OCI-LY1 (cell line): ENCODE data around the gene PRR5L.

ENCODE experiments used
- H2AFZ ChIP-seq: fragments of 200-600 bp; sonication (generic), shearing (Covaris generic); 2 replicates; pipeline ENCODE4 v1.6.0; 2014; ENCODE audit warnings: antibody characterized with exemption, mild to moderate bottlenecking, low read length
- H3F3A ChIP-seq: fragments of 200-600 bp; sonication (generic), shearing (Covaris generic); 2 replicates; pipeline ENCODE4 v1.6.0; 2014; ENCODE audit warnings: mild to moderate bottlenecking, antibody characterized with exemption, low read length, moderate library complexity; ENCODE audit not compliant: insufficient read depth
- H3K27ac ChIP-seq: fragments of 200-600 bp; sonication (generic); 2 replicates; pipeline ENCODE4 v1.5.1; 2014; ENCODE audit warnings: low read length, mixed run types, mild to moderate bottlenecking, low read depth; ENCODE audit not compliant: poor library complexity, severe bottlenecking
- H3K27me3 ChIP-seq: fragments of 200-600 bp; sonication (generic); 2 replicates; pipeline ENCODE4 v1.6.0; 2014; ENCODE audit warnings: antibody characterized with exemption, mild to moderate bottlenecking, low read length, moderate library complexity; ENCODE audit not compliant: insufficient read depth
- H3K36me3 ChIP-seq: fragments of 200-600 bp; sonication (generic); 2 replicates; pipeline ENCODE4 v1.6.1; 2014; ENCODE audit warnings: mild to moderate bottlenecking, antibody characterized with exemption, low read length, moderate library complexity, mixed read lengths; ENCODE audit not compliant: insufficient read depth
- H3K4me1 ChIP-seq: fragments of 200-600 bp; sonication (generic); 2 replicates; pipeline ENCODE4 v1.5.1; 2014; ENCODE audit warnings: mild to moderate bottlenecking, low read length, moderate library complexity; ENCODE audit not compliant: insufficient read depth, severe bottlenecking
- H3K4me2 ChIP-seq: fragments of 200-600 bp; sonication (generic), shearing (Covaris generic); 2 replicates; pipeline ENCODE4 v1.6.1; 2014; ENCODE audit warnings: low read length
- H3K4me3 ChIP-seq: fragments of 200-600 bp; sonication (generic); 2 replicates; pipeline ENCODE4 v1.5.1; 2014; ENCODE audit warnings: low read length, low read depth, mild to moderate bottlenecking, mixed read lengths; ENCODE audit not compliant: poor library complexity, severe bottlenecking
- H3K79me2 ChIP-seq: fragments of 200-600 bp; shearing (Covaris generic); 2 replicates; pipeline ENCODE4 v1.6.1; 2016; ENCODE audit warnings: mixed run types, low read length, mixed read lengths; ENCODE audit not compliant: insufficient read depth
- H3K9ac ChIP-seq: fragments of 200-600 bp; sonication (generic), shearing (Covaris generic); 2 replicates; pipeline ENCODE4 v1.6.1; 2014; ENCODE audit warnings: mild to moderate bottlenecking, low read length, mixed read lengths
- H3K9me2 ChIP-seq: fragments of 200-600 bp; sonication (generic), shearing (Covaris generic); 2 replicates; pipeline ENCODE4 v1.6.1; 2014; ENCODE audit warnings: low read depth, mild to moderate bottlenecking, low read length, mixed read lengths
- H3K9me3 ChIP-seq: fragments of 200-600 bp; shearing (Covaris generic); 2 replicates; pipeline ENCODE4 v1.6.1; 2014; ENCODE audit warnings: low read length, mixed read lengths
- H4K20me1 ChIP-seq: fragments of 200-600 bp; sonication (generic), shearing (Covaris generic); 2 replicates; pipeline ENCODE4 v1.6.0; 2016; ENCODE audit warnings: mild to moderate bottlenecking, low read length; ENCODE audit not compliant: insufficient read depth
- CTCF ChIP-seq: fragments of 200-600 bp; sonication (generic), shearing (Covaris generic); IDR thresholded peaks from 2 replicates; pipeline ENCODE4 v1.5.1; 2017; ENCODE audit warnings: mild to moderate bottlenecking, antibody characterized with exemption, low read length, moderate library complexity, mixed read lengths
- EZH2 ChIP-seq: fragments of 200-600 bp; sonication (generic), shearing (Covaris generic); IDR thresholded peaks from 2 replicates; pipeline ENCODE4 v1.8.0; 2017; ENCODE audit warnings: borderline replicate concordance, mixed run types, mild to moderate bottlenecking, antibody characterized with exemption, low read length, moderate library complexity, mixed read lengths

Gene PRR5L

GRCh38 chr11:36352922-36353321, 56.8 kb downstream of the PRR5L start:
- H3K9me2 ChIP-seq = no peaks in the 10 kb centered on the region
- no peaks in the 10 kb centered on the region for H3K36me3 ChIP-seq
- no peaks in the 10 kb centered on the region for H3F3A ChIP-seq
- H3K27me3 ChIP-seq = no peaks in the 10 kb centered on the region
- no peak overlapping the region for H3K4me3 ChIP-seq
- H2AFZ ChIP-seq = no peak overlapping the region
- TF ChIP-seq EZH2 = no peak
- no peak for TF ChIP-seq CTCF
- H3K4me2 ChIP-seq = no peak overlapping the region
- no peaks in the 10 kb centered on the region for H4K20me1 ChIP-seq
- H3K9me3 ChIP-seq = no peaks in the 10 kb centered on the region
- H3K27ac ChIP-seq = no peak overlapping the region
- H3K9ac ChIP-seq = no peak overlapping the region
- no peaks in the 10 kb centered on the region for H3K4me1 ChIP-seq
- no peaks in the 10 kb centered on the region for H3K79me2 ChIP-seq

- H3K9ac ChIP-seq = no peak overlapping the region
- H3K79me2 ChIP-seq = no peaks in the 10 kb centered on the region
- H3K36me3 ChIP-seq = no peaks in the 10 kb centered on the region
- no peaks in the 10 kb centered on the region for H3K4me1 ChIP-seq
- no peak for TF ChIP-seq EZH2
- no peak for TF ChIP-seq CTCF
- no peaks in the 10 kb centered on the region for H3K27me3 ChIP-seq
- H3K9me2 ChIP-seq = no peaks in the 10 kb centered on the region
- no peak overlapping the region for H2AFZ ChIP-seq
- no peak overlapping the region for H3K4me3 ChIP-seq
- H4K20me1 ChIP-seq = no peaks in the 10 kb centered on the region
- no peak overlapping the region for H3K4me2 ChIP-seq
- H3K9me3 ChIP-seq = no peaks in the 10 kb centered on the region
- no peaks in the 10 kb centered on the region for H3F3A ChIP-seq
- no peak overlapping the region for H3K27ac ChIP-seq
These were observed 58.3 kb downstream of the PRR5L start for GRCh38 chr11:36354221-36355003.

DNA sequence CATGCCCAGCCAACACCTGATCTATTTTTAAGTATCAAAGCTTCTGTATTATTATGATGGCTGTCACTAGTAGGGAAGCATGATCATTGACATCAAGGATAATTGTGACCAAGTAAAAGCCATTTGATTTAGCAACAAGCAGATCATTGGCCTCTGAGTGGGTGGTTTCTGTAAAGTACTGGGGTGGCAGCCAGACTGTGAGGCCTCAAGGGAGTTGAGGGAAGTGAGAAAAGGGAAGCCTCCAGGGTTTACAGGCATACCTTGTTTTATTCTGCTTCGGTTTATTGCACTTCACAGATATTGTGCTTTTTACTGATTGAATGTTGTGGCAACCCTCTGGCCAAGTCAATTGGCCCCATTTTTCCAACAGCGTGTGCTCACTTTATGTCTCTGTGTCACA, 60.1 kb downstream of the PRR5L start:
- Histone ChIP-seq H3K36me3 (no peaks in the 10 kb centered on the region), H3K27me3 (no peaks in the 10 kb centered on the region), H3K9me3 (no peaks in the 10 kb centered on the region), H2AFZ (no peak overlapping the region), H3K4me2 (no peak overlapping the region), H3K4me1 (no peaks in the 10 kb centered on the region), H3K4me3 (no peak overlapping the region), H3K9me2 (no peaks in the 10 kb centered on the region), H3K27ac (no peak overlapping the region), H3K79me2 (no peaks in the 10 kb centered on the region), H3F3A (no peaks in the 10 kb centered on the region), H4K20me1 (no peaks in the 10 kb centered on the region), H3K9ac (no peak overlapping the region)
- no peak for TF ChIP-seq EZH2
- no peak for TF ChIP-seq CTCF
